Epithelial cell of esophagus (primary cell): ENCODE results near the gene DYNC1I1.

Experiments used
- DNase-seq: peaks from one replicate; pipeline ENCODE4 v3.0.0; 2010; ENCODE audit warnings: low read depth
- H3K4me3 ChIP-seq: 2 replicates; pipeline ENCODE4 v1.5.1; 2011; ENCODE audit warnings: mild to moderate bottlenecking, low read length, control low read depth
- CTCF ChIP-seq: IDR thresholded peaks from 2 replicates; pipeline ENCODE4 v1.5.1; 2011; ENCODE audit warnings: low read depth, mild to moderate bottlenecking, low read length, control low read depth, inconsistent platforms; ENCODE audit not compliant: insufficient read depth; ENCODE audit errors: missing control alignments

The DYNC1I1 gene

GRCh38 chr7:95820778-95821177 is 48.4 kb downstream of the DYNC1I1 start:
- TF ChIP-seq CTCF, result no peak
- H3K4me3 ChIP-seq, result no peak overlapping the region
- no peak for DNase-seq

- H3K4me3 ChIP-seq, result no peak overlapping the region
- no peak for TF ChIP-seq CTCF
- no peak for DNase-seq
Observed at GRCh38 chr7:95822717-95823116, 50.4 kb downstream of the DYNC1I1 start.

- no peak for TF ChIP-seq CTCF
- no peak for DNase-seq
- H3K4me3 ChIP-seq, result no peak overlapping the region
Observed at GRCh38 chr7:95824616-95825015, 52.3 kb downstream of the DYNC1I1 start.

GRCh38 chr7:95828824-95829790 is 56.8 kb downstream of the DYNC1I1 start:
- TF ChIP-seq CTCF, result no peak

GRCh38 chr7:95840953-95841950 is 68.9 kb downstream of the DYNC1I1 start:
- H3K4me3 ChIP-seq, result no peak overlapping the region
- peak; percentile 19 for TF ChIP-seq CTCF
- DNase-seq, result peak; percentile 8

More at GRCh38 chr7:95828824-95829790, 56.8 kb downstream of the DYNC1I1 start:
- DNase-seq, result no peak
- no peak overlapping the region for H3K4me3 ChIP-seq

GRCh38 chr7:95843286-95843685 is 70.9 kb downstream of the DYNC1I1 start:
- TF ChIP-seq CTCF, result no peak
- DNase-seq, result peak; percentile 13
- H3K4me3 ChIP-seq, result no peak overlapping the region
